GM23338 (cell line): Measurements from ENCODE around the gene CABS1.

ENCODE experiments used
- CREB1 ChIP-seq: fragments of 250-450 bp; sonication (Bioruptor Pico); IDR thresholded peaks from 2 replicates; pipeline ENCODE4 v1.5.0; 2020; ENCODE audit warnings: low read depth, mild to moderate bottlenecking, moderate library complexity
- EZH2 ChIP-seq: fragments of 200-600 bp; sonication (generic); IDR thresholded peaks from one replicate; pipeline ENCODE4 v1.8.0; 2017; ENCODE audit warnings: antibody characterized with exemption, mild to moderate bottlenecking, low read depth; ENCODE audit not compliant: unreplicated experiment
- EZH2phosphoT487 ChIP-seq: fragments of 200-600 bp; sonication (generic); IDR thresholded peaks from one replicate; pipeline ENCODE4 v1.8.1; 2018; ENCODE audit warnings: antibody characterized with exemption; ENCODE audit not compliant: unreplicated experiment
- JUNB ChIP-seq: IDR thresholded peaks from one replicate; pipeline ENCODE4 v1.6.1; 2016; ENCODE audit warnings: antibody characterized with exemption; ENCODE audit not compliant: unreplicated experiment
- POLR2AphosphoS5 ChIP-seq: IDR thresholded peaks from 2 replicates; pipeline ENCODE4 v1.6.1; 2016; ENCODE audit warnings: antibody characterized with exemption, low read depth
- ZNF331 ChIP-seq: fragments of 250-450 bp; sonication (Bioruptor Pico); IDR thresholded peaks from 2 replicates; pipeline ENCODE4 v1.5.0; 2020; ENCODE audit warnings: low read depth, mild to moderate bottlenecking, moderate library complexity
- TF ChIP-seq, protein P1 (sequence below), 2 experiments: fragments of 200-600 bp in 1 of 2; sonication (generic) in 1 of 2; conservative IDR thresholded peaks; 2 replicates each; pipeline versions ENCODE4 v1.5.1 to v1.6.1; 2016 to 2017; ENCODE audit warnings: antibody characterized with exemption in 2 of 2, low read depth in 2 of 2, mild to moderate bottlenecking in 2 of 2, moderate library complexity in 1 of 2
- TF ChIP-seq, protein P2 (sequence below): IDR thresholded peaks from one replicate; pipeline ENCODE4 v1.6.1; 2018; ENCODE audit warnings: antibody characterized with exemption; ENCODE audit not compliant: unreplicated experiment

DNA sequence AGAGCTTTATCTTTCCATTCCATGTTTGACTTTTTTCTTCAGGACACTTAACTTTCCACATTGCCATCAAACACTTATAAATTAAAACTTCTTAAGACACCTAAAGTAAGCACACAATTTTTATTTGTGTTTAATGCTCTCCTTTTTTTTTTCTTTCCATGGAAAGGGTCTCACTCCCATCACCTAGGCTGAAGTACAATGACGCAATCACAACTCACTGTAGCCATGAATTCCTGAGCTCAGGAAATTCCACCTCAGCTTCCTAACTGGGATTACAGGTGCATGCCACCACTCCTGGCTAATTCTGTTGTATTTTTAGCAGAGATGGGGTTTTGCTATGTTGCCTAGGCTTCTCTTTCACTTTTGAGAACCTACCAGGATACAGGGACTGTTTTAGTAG lies 33.0 kb downstream of the CABS1 start:
- TF ChIP-seq, protein P1, sequence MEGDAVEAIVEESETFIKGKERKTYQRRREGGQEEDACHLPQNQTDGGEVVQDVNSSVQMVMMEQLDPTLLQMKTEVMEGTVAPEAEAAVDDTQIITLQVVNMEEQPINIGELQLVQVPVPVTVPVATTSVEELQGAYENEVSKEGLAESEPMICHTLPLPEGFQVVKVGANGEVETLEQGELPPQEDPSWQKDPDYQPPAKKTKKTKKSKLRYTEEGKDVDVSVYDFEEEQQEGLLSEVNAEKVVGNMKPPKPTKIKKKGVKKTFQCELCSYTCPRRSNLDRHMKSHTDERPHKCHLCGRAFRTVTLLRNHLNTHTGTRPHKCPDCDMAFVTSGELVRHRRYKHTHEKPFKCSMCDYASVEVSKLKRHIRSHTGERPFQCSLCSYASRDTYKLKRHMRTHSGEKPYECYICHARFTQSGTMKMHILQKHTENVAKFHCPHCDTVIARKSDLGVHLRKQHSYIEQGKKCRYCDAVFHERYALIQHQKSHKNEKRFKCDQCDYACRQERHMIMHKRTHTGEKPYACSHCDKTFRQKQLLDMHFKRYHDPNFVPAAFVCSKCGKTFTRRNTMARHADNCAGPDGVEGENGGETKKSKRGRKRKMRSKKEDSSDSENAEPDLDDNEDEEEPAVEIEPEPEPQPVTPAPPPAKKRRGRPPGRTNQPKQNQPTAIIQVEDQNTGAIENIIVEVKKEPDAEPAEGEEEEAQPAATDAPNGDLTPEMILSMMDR (conservative IDR thresholded peaks at IDR 0.05; ENCODE audit: low read depth in 2 of 2): no peak
- TF ChIP-seq, protein P2, sequence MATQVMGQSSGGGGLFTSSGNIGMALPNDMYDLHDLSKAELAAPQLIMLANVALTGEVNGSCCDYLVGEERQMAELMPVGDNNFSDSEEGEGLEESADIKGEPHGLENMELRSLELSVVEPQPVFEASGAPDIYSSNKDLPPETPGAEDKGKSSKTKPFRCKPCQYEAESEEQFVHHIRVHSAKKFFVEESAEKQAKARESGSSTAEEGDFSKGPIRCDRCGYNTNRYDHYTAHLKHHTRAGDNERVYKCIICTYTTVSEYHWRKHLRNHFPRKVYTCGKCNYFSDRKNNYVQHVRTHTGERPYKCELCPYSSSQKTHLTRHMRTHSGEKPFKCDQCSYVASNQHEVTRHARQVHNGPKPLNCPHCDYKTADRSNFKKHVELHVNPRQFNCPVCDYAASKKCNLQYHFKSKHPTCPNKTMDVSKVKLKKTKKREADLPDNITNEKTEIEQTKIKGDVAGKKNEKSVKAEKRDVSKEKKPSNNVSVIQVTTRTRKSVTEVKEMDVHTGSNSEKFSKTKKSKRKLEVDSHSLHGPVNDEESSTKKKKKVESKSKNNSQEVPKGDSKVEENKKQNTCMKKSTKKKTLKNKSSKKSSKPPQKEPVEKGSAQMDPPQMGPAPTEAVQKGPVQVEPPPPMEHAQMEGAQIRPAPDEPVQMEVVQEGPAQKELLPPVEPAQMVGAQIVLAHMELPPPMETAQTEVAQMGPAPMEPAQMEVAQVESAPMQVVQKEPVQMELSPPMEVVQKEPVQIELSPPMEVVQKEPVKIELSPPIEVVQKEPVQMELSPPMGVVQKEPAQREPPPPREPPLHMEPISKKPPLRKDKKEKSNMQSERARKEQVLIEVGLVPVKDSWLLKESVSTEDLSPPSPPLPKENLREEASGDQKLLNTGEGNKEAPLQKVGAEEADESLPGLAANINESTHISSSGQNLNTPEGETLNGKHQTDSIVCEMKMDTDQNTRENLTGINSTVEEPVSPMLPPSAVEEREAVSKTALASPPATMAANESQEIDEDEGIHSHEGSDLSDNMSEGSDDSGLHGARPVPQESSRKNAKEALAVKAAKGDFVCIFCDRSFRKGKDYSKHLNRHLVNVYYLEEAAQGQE: no peak
- no peak for TF ChIP-seq POLR2AphosphoS5
- TF ChIP-seq EZH2: no peak
- no peak for TF ChIP-seq EZH2phosphoT487
- TF ChIP-seq ZNF331 (CRISPR knock-in tag): no peak
- no peak for TF ChIP-seq JUNB
- no peak for TF ChIP-seq CREB1
